Neural progenitor cell (in vitro differentiated cells): ENCODE results near the gene HCCS. TPM values are rescaled to one million over a fixed set of nuclear protein-coding genes. Genes with fewer than 3 reads are reported as not detected.
"Not testable (repeated sequence)": the region's sequence is repeated elsewhere in the genome, so short reads cannot be mapped to it uniquely, and the experiment has no call there.

Experiments used
- DNase-seq: peaks from one replicate; pipeline ENCODE4 v3.0.0-alpha.2; 2016; ENCODE audit warnings: low spot score
- H2AFZ ChIP-seq: fragments of 200-600 bp; sonication (generic); replicated peaks from 2 replicates; pipeline ENCODE4 v1.6.1; 2016; ENCODE audit warnings: antibody characterized with exemption
- H3F3A ChIP-seq: fragments of 200-600 bp; sonication (generic); 2 replicates; pipeline ENCODE4 v1.6.1; 2016; ENCODE audit warnings: antibody characterized with exemption, low read depth
- H3K27ac ChIP-seq: fragments of 200-600 bp; sonication (generic); 2 replicates; pipeline ENCODE4 v1.5.1; 2016; ENCODE audit warnings: mild to moderate bottlenecking
- H3K27me3 ChIP-seq: fragments of 200-600 bp; sonication (generic); 2 replicates; pipeline ENCODE4 v1.6.1; 2016; ENCODE audit warnings: mild to moderate bottlenecking, moderate library complexity
- H3K36me3 ChIP-seq: fragments of 200-600 bp; sonication (generic); 2 replicates; pipeline ENCODE4 v1.5.1; 2016
- H3K4me1 ChIP-seq: fragments of 200-600 bp; sonication (generic); 2 replicates; pipeline ENCODE4 v1.6.1; 2016; ENCODE audit warnings: mixed run types
- H3K4me2 ChIP-seq: fragments of 200-600 bp; sonication (generic); 2 replicates; pipeline ENCODE4 v1.6.1; 2016
- H3K4me3 ChIP-seq: fragments of 200-600 bp; sonication (generic); 2 replicates; pipeline ENCODE4 v1.5.1; 2016
- H3K79me2 ChIP-seq: fragments of 200-600 bp; sonication (generic); 2 replicates; pipeline ENCODE4 v1.6.1; 2016; ENCODE audit warnings: low read depth
- H3K9ac ChIP-seq: fragments of 200-600 bp; sonication (generic); 2 replicates; pipeline ENCODE4 v1.6.1; 2016
- H3K9me3 ChIP-seq: fragments of 200-600 bp; sonication (generic); 2 replicates; pipeline ENCODE4 v1.5.1; 2016; ENCODE audit warnings: low read depth
- H4K20me1 ChIP-seq: fragments of 200-600 bp; sonication (generic); 2 replicates; pipeline ENCODE4 v1.6.1; 2016; ENCODE audit warnings: low read depth
- H3K27ac Mint-ChIP-seq: 3 replicates; pipeline ENCODE4 v1.8.0; 2021; ENCODE audit warnings: mixed read lengths
- H3K27me3 Mint-ChIP-seq: 2 replicates; pipeline ENCODE4 v1.8.0; 2022; ENCODE audit warnings: low read depth, mild to moderate bottlenecking, inconsistent platforms, moderate library complexity, mixed read lengths; ENCODE audit not compliant: insufficient read depth
- H3K36me3 Mint-ChIP-seq: 3 replicates; pipeline ENCODE4 v1.8.0; 2021; ENCODE audit warnings: mixed read lengths
- H3K4me1 Mint-ChIP-seq: 3 replicates; pipeline ENCODE4 v1.8.0; 2021; ENCODE audit warnings: mixed read lengths
- H3K4me3 Mint-ChIP-seq: 3 replicates; pipeline ENCODE4 v1.8.0; 2021; ENCODE audit warnings: mild to moderate bottlenecking, moderate library complexity, mixed read lengths
- H3K9me3 Mint-ChIP-seq: 3 replicates; pipeline ENCODE4 v1.8.0; 2020; ENCODE audit warnings: mixed read lengths
- EZH2 ChIP-seq: fragments of 200-600 bp; sonication (generic); IDR thresholded peaks from 2 replicates; pipeline ENCODE4 v1.6.1; 2017; ENCODE audit warnings: antibody characterized with exemption, mild to moderate bottlenecking, moderate library complexity
- EZH2phosphoT487 ChIP-seq: fragments of 200-600 bp; sonication (generic); IDR thresholded peaks from 2 replicates; pipeline ENCODE4 v1.6.1; 2017; ENCODE audit warnings: antibody characterized with exemption
- total RNA-seq: library from RNA; depleted of rRNA; stranded (reverse); fragments of >200 nt; gene quantifications from 2 replicates; pipeline ENCODE4 v1.2.3, GENCODE V29; 2015; ENCODE audit warnings: low replicate concordance
- TF ChIP-seq, protein P1 (sequence below): fragments of 200-600 bp; sonication (generic); IDR thresholded peaks from 2 replicates; pipeline ENCODE4 v1.5.1; 2017; ENCODE audit warnings: antibody characterized with exemption, mild to moderate bottlenecking

HCCS gene
- total RNA-seq, 1 donor from 2014 or later: 19.8 TPM

DNA sequence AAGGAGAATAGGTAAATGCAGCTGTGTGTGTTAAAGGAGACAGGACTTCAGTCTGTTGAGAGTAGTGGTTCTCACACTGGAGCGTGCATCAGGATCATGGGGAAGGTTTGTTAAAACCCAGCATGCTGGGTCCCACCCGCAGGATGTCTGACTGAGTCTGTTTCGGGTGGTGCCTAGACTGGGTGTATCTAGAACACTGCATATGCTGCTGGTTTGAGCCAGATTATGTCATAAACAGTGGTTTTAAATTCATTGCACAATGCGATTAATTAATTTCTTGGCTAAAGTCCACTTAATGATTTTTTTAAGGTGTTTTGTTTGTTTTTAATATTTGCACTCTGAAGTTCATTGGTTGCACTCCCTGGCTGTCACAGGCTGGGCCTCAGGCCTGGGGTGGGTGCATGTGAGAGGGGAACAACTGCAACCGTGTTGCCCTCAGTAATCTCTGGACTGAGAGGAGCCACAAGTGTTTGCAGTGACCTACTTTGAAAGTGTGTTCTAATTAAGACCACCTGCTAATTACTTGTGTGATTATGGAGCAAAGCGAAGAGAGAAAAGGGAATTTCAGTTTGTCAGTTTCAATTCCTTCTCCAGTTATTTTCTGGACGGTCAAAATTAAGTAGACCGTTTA, 8.3 kb downstream of the HCCS start:
- TF ChIP-seq EZH2: no peak
- no peak for TF ChIP-seq EZH2phosphoT487
- TF ChIP-seq, protein P1, sequence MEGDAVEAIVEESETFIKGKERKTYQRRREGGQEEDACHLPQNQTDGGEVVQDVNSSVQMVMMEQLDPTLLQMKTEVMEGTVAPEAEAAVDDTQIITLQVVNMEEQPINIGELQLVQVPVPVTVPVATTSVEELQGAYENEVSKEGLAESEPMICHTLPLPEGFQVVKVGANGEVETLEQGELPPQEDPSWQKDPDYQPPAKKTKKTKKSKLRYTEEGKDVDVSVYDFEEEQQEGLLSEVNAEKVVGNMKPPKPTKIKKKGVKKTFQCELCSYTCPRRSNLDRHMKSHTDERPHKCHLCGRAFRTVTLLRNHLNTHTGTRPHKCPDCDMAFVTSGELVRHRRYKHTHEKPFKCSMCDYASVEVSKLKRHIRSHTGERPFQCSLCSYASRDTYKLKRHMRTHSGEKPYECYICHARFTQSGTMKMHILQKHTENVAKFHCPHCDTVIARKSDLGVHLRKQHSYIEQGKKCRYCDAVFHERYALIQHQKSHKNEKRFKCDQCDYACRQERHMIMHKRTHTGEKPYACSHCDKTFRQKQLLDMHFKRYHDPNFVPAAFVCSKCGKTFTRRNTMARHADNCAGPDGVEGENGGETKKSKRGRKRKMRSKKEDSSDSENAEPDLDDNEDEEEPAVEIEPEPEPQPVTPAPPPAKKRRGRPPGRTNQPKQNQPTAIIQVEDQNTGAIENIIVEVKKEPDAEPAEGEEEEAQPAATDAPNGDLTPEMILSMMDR: no peak
- H3K4me1 Mint-ChIP-seq: no peaks in the 10 kb centered on the region
- H3F3A ChIP-seq: no peaks in the 10 kb centered on the region

DNA sequence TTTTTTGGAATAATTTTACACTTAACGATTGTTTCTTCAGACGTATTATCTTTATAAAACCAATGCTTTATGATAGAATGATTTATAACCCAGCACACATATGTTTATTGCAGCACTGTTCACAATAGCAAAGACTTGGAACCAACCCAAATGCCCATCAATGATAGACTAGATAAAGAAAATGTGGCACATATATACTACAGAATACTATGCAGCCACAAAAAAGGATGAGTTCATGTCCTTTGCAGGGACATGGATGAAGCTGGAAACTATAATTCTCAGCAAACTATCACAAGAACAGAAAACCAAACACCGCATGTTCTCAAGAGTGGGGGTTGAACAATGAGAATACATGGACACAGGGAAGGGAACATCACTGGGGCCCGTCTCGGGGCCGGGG, 12.0 kb downstream of the HCCS start:
- H3K27ac ChIP-seq, H3K36me3 ChIP-seq, H3K4me1 ChIP-seq, H3K27me3 Mint-ChIP-seq, H3K79me2 ChIP-seq, H3K4me3 ChIP-seq, H4K20me1 ChIP-seq, H3K4me1 Mint-ChIP-seq, DNase-seq, H3K4me2 ChIP-seq, H3K27ac Mint-ChIP-seq, H3F3A ChIP-seq, H3K9ac ChIP-seq, H3K27me3 ChIP-seq, H3K9me3 Mint-ChIP-seq, H3K9me3 ChIP-seq, H3K36me3 Mint-ChIP-seq, H2AFZ ChIP-seq, H3K4me3 Mint-ChIP-seq: not testable (repeated sequence)

More for the DNA sequence above, 8.3 kb downstream of the HCCS start:
- H3K27me3 ChIP-seq: no peaks in the 10 kb centered on the region
- H3K4me3 Mint-ChIP-seq: no peak overlapping the region
- no peak overlapping the region for H3K27ac Mint-ChIP-seq
- no peak overlapping the region for H3K27ac ChIP-seq
- H3K9me3 ChIP-seq: peaks cover 3% of the 10 kb centered on the region
- H3K36me3 ChIP-seq: peaks cover 4% of the 10 kb centered on the region
- no peak overlapping the region for H2AFZ ChIP-seq
- no peak overlapping the region for H3K9ac ChIP-seq
- H3K9me3 Mint-ChIP-seq: no peaks in the 10 kb centered on the region
- peaks cover 12% of the 10 kb centered on the region for H3K36me3 Mint-ChIP-seq
- no peaks in the 10 kb centered on the region for H4K20me1 ChIP-seq
- no peaks in the 10 kb centered on the region for H3K4me1 ChIP-seq
- H3K4me2 ChIP-seq: no peak overlapping the region
- no peaks in the 10 kb centered on the region for H3K79me2 ChIP-seq
- DNase-seq: no peak
- H3K27me3 Mint-ChIP-seq: peaks cover 4% of the 10 kb centered on the region
- H3K4me3 ChIP-seq: no peak overlapping the region

DNA sequence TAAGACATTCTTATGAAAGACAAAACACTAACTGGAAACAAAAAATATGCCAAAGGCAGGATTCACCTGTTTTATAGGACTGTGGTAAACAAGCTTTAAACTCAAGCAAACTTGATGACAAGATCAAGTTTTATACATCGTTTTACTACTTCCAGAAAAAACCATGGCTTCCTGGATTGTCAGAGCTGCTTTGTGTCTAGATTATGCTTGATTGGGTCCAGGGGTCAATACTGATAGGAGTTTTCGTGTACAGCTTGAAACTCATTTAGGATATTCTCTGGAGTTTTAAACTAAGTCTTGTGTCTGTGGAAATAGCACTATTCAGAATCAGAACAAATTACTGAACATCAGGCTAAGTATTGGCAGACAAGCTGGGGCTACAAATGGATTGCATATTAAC, 13.0 kb downstream of the HCCS start:
- DNase-seq: no peak
- Mint-ChIP-seq H3K27me3 (peaks cover 8% of the 10 kb centered on the region), H3K36me3 (peaks cover 5% of the 10 kb centered on the region), H3K4me3 (no peak overlapping the region), H3K4me1 (peaks cover under 1% of the 10 kb centered on the region), H3K9me3 (peaks cover 4% of the 10 kb centered on the region), H3K27ac (no peak overlapping the region)
- no peak overlapping the region for H2AFZ ChIP-seq
- H3K4me2 ChIP-seq: no peak overlapping the region
- H4K20me1 ChIP-seq: no peaks in the 10 kb centered on the region
- no peak for TF ChIP-seq EZH2phosphoT487
- H3K9ac ChIP-seq: no peak overlapping the region
- no peaks in the 10 kb centered on the region for H3F3A ChIP-seq
- no peaks in the 10 kb centered on the region for H3K36me3 ChIP-seq
- no peak overlapping the region for H3K4me3 ChIP-seq
- H3K27ac ChIP-seq: no peak overlapping the region
- H3K4me1 ChIP-seq: peaks cover 1% of the 10 kb centered on the region
- H3K79me2 ChIP-seq: no peaks in the 10 kb centered on the region
- peaks cover 4% of the 10 kb centered on the region for H3K9me3 ChIP-seq
- H3K27me3 ChIP-seq: no peaks in the 10 kb centered on the region

DNA sequence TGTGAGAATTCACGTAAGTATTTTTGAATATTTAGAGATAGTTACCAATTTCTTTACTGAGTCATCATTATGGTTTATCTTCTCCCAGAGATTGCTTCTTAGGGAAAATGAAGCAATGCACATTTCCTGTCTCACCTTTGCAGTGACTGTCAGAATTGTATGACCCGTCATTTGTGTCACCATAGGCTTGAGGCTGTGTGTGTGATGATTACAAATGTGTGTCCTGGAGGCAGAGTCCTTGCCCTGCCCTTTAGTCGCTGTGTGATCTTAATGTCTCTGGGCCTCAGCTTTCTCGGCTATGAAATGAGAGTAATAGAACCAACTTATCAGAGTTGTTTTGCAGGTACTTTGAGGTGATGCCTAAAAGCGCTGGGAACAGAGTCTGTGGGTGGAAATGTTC, 13.9 kb downstream of the HCCS start:
- Mint-ChIP-seq H3K4me1 (peaks cover 5% of the 10 kb centered on the region), H3K27me3 (peaks cover 8% of the 10 kb centered on the region), H3K27ac (no peak overlapping the region), H3K4me3 (no peak overlapping the region), H3K9me3 (peaks cover 8% of the 10 kb centered on the region), H3K36me3 (peaks cover 5% of the 10 kb centered on the region)
- no peak overlapping the region for H3K4me2 ChIP-seq
- H3K36me3 ChIP-seq: no peaks in the 10 kb centered on the region
- H3K4me3 ChIP-seq: no peak overlapping the region
- H3F3A ChIP-seq: no peaks in the 10 kb centered on the region
- H3K27me3 ChIP-seq: no peaks in the 10 kb centered on the region
- peaks cover 4% of the 10 kb centered on the region for H3K9me3 ChIP-seq
- no peak overlapping the region for H2AFZ ChIP-seq
- no peaks in the 10 kb centered on the region for H3K79me2 ChIP-seq
- DNase-seq: no peak
- H3K9ac ChIP-seq: no peak overlapping the region
- TF ChIP-seq EZH2 (no peak), EZH2phosphoT487 (no peak)
- TF ChIP-seq, protein P1: no peak
- no peak overlapping the region for H3K27ac ChIP-seq
- H4K20me1 ChIP-seq: no peaks in the 10 kb centered on the region
- H3K4me1 ChIP-seq: peaks cover 11% of the 10 kb centered on the region
